ENCODE measurements around the gene ME3. TPM values are rescaled to one million over a fixed set of nuclear protein-coding genes. Genes with fewer than 3 reads are reported as not detected.

ME3 gene
- total RNA-seq, 3 donors from 2014 or later, result 29.3 to 51.2 (median 31.8) TPM

- intact Hi-C loops (cut with DNase I, micrococcal nuclease), result loop anchor here in 1 of 2 donors (2.0 kb wide), 1 partner anchor 131 kb away; the partner anchor contains the start of gene PRSS23
- Histone ChIP-seq H3K9me3 (no peaks in the 10 kb centered on the region), H3K4me3 (no peak overlapping the region), H3K4me1 (ENCODE audit: low read depth) (peaks cover 29% of the 10 kb centered on the region), H3K36me3 (ENCODE audit: low read depth) (no peaks in the 10 kb centered on the region)
- DNase-seq, result peak in 1 of 3 donors; percentile 35
- ATAC-seq, result no peak
- TF ChIP-seq, protein P1, sequence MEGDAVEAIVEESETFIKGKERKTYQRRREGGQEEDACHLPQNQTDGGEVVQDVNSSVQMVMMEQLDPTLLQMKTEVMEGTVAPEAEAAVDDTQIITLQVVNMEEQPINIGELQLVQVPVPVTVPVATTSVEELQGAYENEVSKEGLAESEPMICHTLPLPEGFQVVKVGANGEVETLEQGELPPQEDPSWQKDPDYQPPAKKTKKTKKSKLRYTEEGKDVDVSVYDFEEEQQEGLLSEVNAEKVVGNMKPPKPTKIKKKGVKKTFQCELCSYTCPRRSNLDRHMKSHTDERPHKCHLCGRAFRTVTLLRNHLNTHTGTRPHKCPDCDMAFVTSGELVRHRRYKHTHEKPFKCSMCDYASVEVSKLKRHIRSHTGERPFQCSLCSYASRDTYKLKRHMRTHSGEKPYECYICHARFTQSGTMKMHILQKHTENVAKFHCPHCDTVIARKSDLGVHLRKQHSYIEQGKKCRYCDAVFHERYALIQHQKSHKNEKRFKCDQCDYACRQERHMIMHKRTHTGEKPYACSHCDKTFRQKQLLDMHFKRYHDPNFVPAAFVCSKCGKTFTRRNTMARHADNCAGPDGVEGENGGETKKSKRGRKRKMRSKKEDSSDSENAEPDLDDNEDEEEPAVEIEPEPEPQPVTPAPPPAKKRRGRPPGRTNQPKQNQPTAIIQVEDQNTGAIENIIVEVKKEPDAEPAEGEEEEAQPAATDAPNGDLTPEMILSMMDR (IDR thresholded peaks at IDR 0.05), result no peak
These were observed 2.2 kb downstream of the ME3 start for GRCh38 chr11:86670181-86670580.

DNA sequence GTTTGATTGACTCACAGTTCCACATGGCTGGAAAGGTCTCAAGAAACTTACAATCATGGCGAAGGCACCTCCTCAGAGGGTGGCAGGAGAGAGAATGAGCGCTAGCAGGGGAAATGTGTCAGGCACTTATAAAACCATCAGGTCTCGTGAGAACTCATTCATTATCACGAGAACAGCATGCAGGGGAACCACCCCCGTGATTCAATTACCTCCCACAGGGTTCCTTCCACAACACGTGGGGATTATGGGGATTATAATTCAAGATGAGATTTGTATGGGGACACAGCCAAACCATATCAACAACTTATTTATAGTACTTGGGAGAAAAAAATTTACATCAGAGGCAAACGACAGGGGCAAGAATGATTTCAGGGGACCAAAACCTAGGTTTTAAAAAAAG is 3.0 kb downstream of the ME3 start:
- TF ChIP-seq, protein P1 (IDR thresholded peaks at IDR 0.05), result no peak
- intact Hi-C loops (cut with DNase I, micrococcal nuclease), result no loop called here
- Histone ChIP-seq H3K4me1 (ENCODE audit: low read depth) (peaks cover 22% of the 10 kb centered on the region), H3K4me3 (no peak overlapping the region), H3K36me3 (ENCODE audit: low read depth) (no peaks in the 10 kb centered on the region), H3K9me3 (no peaks in the 10 kb centered on the region)
- no peak for ATAC-seq
- no peak for DNase-seq

- no peaks in the 10 kb centered on the region for H3K36me3 ChIP-seq (ENCODE audit: low read depth)
- intact Hi-C loops (cut with DNase I, micrococcal nuclease), result no loop called here
- TF ChIP-seq, protein P1 (IDR thresholded peaks at IDR 0.05), result no peak
- H3K9me3 ChIP-seq, result no peaks in the 10 kb centered on the region
- no peak overlapping the region for H3K4me3 ChIP-seq
- H3K4me1 ChIP-seq (ENCODE audit: low read depth), result peaks cover 25% of the 10 kb centered on the region
- DNase-seq (no peak), ATAC-seq (no peak)
These were observed 3.5 kb downstream of the ME3 start for GRCh38 chr11:86668929-86669328.

DNA sequence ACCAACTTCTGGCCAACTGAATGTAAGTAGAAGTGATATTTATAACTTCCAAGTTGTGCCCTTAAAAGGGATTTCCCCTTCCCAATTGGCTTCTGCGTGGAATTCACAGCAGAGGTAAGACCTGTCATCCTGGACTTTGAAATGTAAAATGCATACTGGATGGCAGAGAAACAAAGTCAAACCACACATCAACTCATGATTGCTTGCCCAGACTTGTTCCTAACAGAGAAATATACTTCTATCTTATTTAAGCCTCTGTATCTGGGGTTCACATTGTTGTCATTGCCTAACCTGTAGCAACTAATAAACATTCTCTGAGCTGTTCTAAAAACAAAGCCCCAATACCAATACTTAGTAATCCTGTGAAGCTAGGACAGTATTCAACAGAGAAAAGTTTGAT is 6.2 kb downstream of the ME3 start:
- Histone ChIP-seq H3K4me1 (ENCODE audit: low read depth) (peaks cover 19% of the 10 kb centered on the region), H3K4me3 (no peak overlapping the region), H3K9me3 (no peaks in the 10 kb centered on the region), H3K36me3 (ENCODE audit: low read depth) (no peaks in the 10 kb centered on the region)
- TF ChIP-seq, protein P1 (IDR thresholded peaks at IDR 0.05), result no peak
- DNase-seq, result no peak
- intact Hi-C loops (cut with DNase I, micrococcal nuclease), result no loop called here
- no peak for ATAC-seq

GRCh38 chr11:86664930-86665329 is 7.5 kb downstream of the ME3 start:
- H3K4me3 ChIP-seq, result no peak overlapping the region
- H3K36me3 ChIP-seq (ENCODE audit: low read depth), result no peaks in the 10 kb centered on the region
- peaks cover 12% of the 10 kb centered on the region for H3K4me1 ChIP-seq (ENCODE audit: low read depth)
- DNase-seq (no peak), ATAC-seq (peak; percentile 24)
- H3K9me3 ChIP-seq, result no peaks in the 10 kb centered on the region
- TF ChIP-seq, protein P1 (IDR thresholded peaks at IDR 0.05), result no peak
- intact Hi-C loops (cut with DNase I, micrococcal nuclease), result no loop called here

- peak in 1 of 3 donors; percentile 32 for DNase-seq
- peak; percentile 72 for ATAC-seq
- intact Hi-C loops (cut with DNase I, micrococcal nuclease), result no loop called here
- no peaks in the 10 kb centered on the region for H3K9me3 ChIP-seq
- H3K4me1 ChIP-seq (ENCODE audit: low read depth), result peaks cover 6% of the 10 kb centered on the region
- TF ChIP-seq, protein P1 (IDR thresholded peaks at IDR 0.05), result no peak
- H3K36me3 ChIP-seq (ENCODE audit: low read depth), result no peaks in the 10 kb centered on the region
- H3K4me3 ChIP-seq, result no peak overlapping the region
These were observed 8.7 kb downstream of the ME3 start for GRCh38 chr11:86663761-86664160.

Measured in mucosa of descending colon (tissue), 3 donors.